ENCODE data around the gene IL1RL2. TPM values are rescaled to one million over a fixed set of nuclear protein-coding genes. Genes with fewer than 3 reads are reported as not detected.

Gene IL1RL2
- total RNA-seq = 0.85 and 1.5 TPM in 2 replicates

GRCh38 chr2:102186791-102187495 is at the start of gene IL1RL2:
IL1RL2 (plus strand) TSS chr2:102187023; CDS start chr2:102187868, 845 bp downstream.

DNA sequence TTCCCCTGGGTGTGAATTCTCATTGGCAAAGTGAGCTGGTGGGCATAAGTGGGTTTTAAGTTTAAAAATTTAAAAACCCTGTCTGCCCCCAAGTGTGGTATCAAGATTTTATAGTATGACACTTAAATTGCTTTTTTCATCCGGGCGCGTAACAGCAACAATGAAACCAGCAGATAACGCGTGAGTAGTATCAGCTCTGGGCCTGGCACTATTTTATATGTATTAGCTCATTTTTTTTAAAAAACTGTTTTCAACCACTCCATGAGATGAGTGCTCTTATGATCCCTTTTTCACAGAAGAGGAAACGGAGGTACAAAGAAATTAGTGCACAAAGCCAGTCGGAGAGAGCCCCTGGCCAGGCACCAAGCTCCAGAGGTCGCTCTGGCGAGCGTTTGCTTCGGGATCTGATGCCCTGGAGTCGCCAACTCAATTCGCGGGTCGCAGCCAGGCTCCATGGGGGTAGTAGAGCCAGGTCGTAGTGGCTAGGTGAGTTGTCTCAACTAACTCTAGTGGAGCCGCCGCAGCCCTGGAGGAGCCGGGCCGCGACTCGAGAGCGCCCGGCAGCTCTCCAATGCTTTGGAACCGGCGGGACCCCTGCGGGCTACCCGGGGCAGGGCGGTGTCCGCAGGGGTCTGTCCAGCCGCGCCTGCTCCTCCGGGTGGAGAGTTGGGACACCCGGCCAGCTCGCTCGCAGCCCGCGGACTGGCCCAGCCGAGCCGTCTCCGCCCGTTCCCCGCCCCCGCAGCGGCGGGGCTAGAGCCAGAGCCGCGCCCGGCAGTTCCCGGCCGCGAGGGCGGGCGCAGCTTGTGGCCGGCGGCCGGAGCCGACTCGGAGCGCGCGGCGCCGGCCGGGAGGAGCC is 44.6 kb upstream of the IL1RL2 start, which contains the start of gene IL1R1:
IL1R1 (plus strand) TSS at position 777 of the 859 bp plus-strand sequence. CDS start 14,979 bp downstream, outside the sequence.

Other genes with a start within 250 kb of the IL1RL2 start
- 1.1 and 1.7 TPM in 2 replicates for gene IL1R2, start 195.1 kb upstream of the IL1RL2 start, total RNA-seq
- 109 and 193 TPM in 2 replicates for gene IL1R1, start 44.3 kb upstream of the IL1RL2 start, total RNA-seq
- gene IL1RL1, start 124.5 kb downstream of the IL1RL2 start, total RNA-seq = 0.14 and 0.18 TPM in 2 replicates
- gene IL18R1, start 168.8 kb downstream of the IL1RL2 start, total RNA-seq = 0.85 and 1.5 TPM in 2 replicates
- gene IL18RAP, start 236.1 kb downstream of the IL1RL2 start, total RNA-seq = not detected in 2 replicates